Heart left ventricle (tissue), 13 donors: ENCODE data around the gene CASK.

ENCODE experiments used
- POLR2A ChIP-seq, 2 donors: fragments of 450-650 bp; IDR thresholded peaks; one replicate each; pipeline ENCODE4 v1.6.1; 2017; ENCODE audit warnings: antibody characterized with exemption in 2 of 2, mild to moderate bottlenecking in 2 of 2, moderate library complexity in 2 of 2
- TF ChIP-seq, protein P1 (sequence below), 12 donors: fragments of 200-600 bp; sonication (generic) in 4 of 12; IDR thresholded peaks; one replicate each; pipeline versions ENCODE4 v1.5.0 to v1.8.0; 2018 to 2022; ENCODE audit warnings: antibody characterized with exemption in 12 of 12, mild to moderate bottlenecking in 5 of 12
- donor health status: ischemic (EF 13 %, LVEDD 7.1; RV severe dilation, severe dysfunction).
- donor health status: DM: no; HTN: yes; CAD: no.
- donor health status: DM: no; HTN: no; CAD: no.
- donor health status: ischemic (EF 25% LVEDD 6.9; RV normal size, moderate dysfunction).
- donor health status: ischemic (EF 25% LVEDD 5.7; RV mildly dilated, moderate dysfunction).
- donor health status: ischemic (EF 35%, LVEDD 5.7; RV mildly dilated, moderate dysfunction).
- donor health status: nonischemic (EF 11% LVEDD 7.7; RV severe dilation, severe dysfunction).
- donor health status: DM: yes; HTN: yes; CAD: no.
- donor health status: PGD.
- donor health status: ischemic (EF 29% LVEDD 5.4; RV normal size, mild dysfunction).
- donor health status: nonischemic (EF 23%, LVEDD 6.1; RV moderate dilation, normal function).

- TF ChIP-seq, protein P1, sequence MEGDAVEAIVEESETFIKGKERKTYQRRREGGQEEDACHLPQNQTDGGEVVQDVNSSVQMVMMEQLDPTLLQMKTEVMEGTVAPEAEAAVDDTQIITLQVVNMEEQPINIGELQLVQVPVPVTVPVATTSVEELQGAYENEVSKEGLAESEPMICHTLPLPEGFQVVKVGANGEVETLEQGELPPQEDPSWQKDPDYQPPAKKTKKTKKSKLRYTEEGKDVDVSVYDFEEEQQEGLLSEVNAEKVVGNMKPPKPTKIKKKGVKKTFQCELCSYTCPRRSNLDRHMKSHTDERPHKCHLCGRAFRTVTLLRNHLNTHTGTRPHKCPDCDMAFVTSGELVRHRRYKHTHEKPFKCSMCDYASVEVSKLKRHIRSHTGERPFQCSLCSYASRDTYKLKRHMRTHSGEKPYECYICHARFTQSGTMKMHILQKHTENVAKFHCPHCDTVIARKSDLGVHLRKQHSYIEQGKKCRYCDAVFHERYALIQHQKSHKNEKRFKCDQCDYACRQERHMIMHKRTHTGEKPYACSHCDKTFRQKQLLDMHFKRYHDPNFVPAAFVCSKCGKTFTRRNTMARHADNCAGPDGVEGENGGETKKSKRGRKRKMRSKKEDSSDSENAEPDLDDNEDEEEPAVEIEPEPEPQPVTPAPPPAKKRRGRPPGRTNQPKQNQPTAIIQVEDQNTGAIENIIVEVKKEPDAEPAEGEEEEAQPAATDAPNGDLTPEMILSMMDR (IDR thresholded peaks at IDR 0.05) = no peak
- TF ChIP-seq POLR2A (IDR thresholded peaks at IDR 0.05) = no peak
These were observed 5.8 kb downstream of the CASK start for GRCh38 chrX:41917517-41917916.
